Endothelial cell of umbilical vein (primary cell): ENCODE results near the gene SLIT1.

Source experiments
- CTCF ChIP-seq, 2 donors: IDR thresholded peaks; 1 replicate in 1 of 2; 2 replicates in 1 of 2; pipeline ENCODE4 v1.5.1; 2011; ENCODE audit warnings: low read length in 2 of 2, mild to moderate bottlenecking in 2 of 2, moderate library complexity in 2 of 2, control low read depth in 1 of 2, inconsistent platforms in 1 of 2, low read depth in 1 of 2; ENCODE audit not compliant: insufficient read depth in 1 of 2; ENCODE audit errors: extremely low read depth in 1 of 2
- MAX ChIP-seq: IDR thresholded peaks from 2 replicates; pipeline ENCODE4 v1.6.1; 2011; ENCODE audit not compliant: insufficient read depth, insufficient read length
- MYC ChIP-seq: IDR thresholded peaks from one replicate; pipeline ENCODE4 v1.6.1; 2011; ENCODE audit warnings: mild to moderate bottlenecking, low read depth, low read length
- POLR2A ChIP-seq: IDR thresholded peaks from 2 replicates; pipeline ENCODE4 v1.6.1; 2012; ENCODE audit warnings: low read depth, mild to moderate bottlenecking, control low read depth, low read length
- POLR2AphosphoS5 ChIP-seq: IDR thresholded peaks from 2 replicates; pipeline ENCODE4 v1.6.1; 2012; ENCODE audit warnings: low read depth, mild to moderate bottlenecking, control low read depth, low read length, moderate library complexity; ENCODE audit not compliant: insufficient read depth

GRCh38 chr10:97020452-97021400 is 165.0 kb downstream of the SLIT1 start:
- TF ChIP-seq POLR2A: no peak
- no peak for TF ChIP-seq MAX
- TF ChIP-seq POLR2AphosphoS5: no peak
- no peak for TF ChIP-seq MYC
- no peak for TF ChIP-seq CTCF (IDR thresholded peaks at IDR 0.05; ENCODE audit: extremely low read depth in 1 of 2, insufficient read depth in 1 of 2, low read depth in 1 of 2, low read length in 2 of 2)
